ENCODE results near the gene PP2D1. TPM values are rescaled to one million over a fixed set of nuclear protein-coding genes. Genes with fewer than 3 reads are reported as not detected.

PP2D1 gene
- total RNA-seq, 2 experiments from 2014 or later, result not detected

GRCh38 chr3:20052851-20053250, 40.8 kb upstream of the PP2D1 start:
- peaks cover 59% of the 10 kb centered on the region for H3K4me1 ChIP-seq (ENCODE audit: insufficient read depth, low read length, poor library complexity, severe bottlenecking)
- POLR2A ChIA-PET, result interaction anchor here (0.6 to 1.3 kb wide), 3 partner anchors 24 to 133 kb away, joined by 3 to 4 read pairs (median 4); no protein-coding TSS in a partner anchor

GRCh38 chr3:20051123-20051806, 39.2 kb upstream of the PP2D1 start:
- no peaks in the 10 kb centered on the region for H3K9me2 ChIP-seq (ENCODE audit: insufficient read depth, low read length)
- intact Hi-C loops (cut with micrococcal nuclease; ENCODE audit: unreplicated experiment), result no loop called here
- no peaks in the 10 kb centered on the region for H3K9me3 ChIP-seq (ENCODE audit: low read length)
- H3K4me2 ChIP-seq (ENCODE audit: low read length), result no peak overlapping the region
- no peak for TF ChIP-seq CTCF (conservative IDR thresholded peaks at IDR 0.05; ENCODE audit: low read length)
- no peak for TF ChIP-seq EZH2phosphoT487 (IDR thresholded peaks at IDR 0.05; ENCODE audit: borderline replicate concordance, low read depth, low read length)
- H3K4me1 ChIP-seq (ENCODE audit: insufficient read depth, low read length, poor library complexity, severe bottlenecking), result peaks cover 66% of the 10 kb centered on the region
- H3K36me3 ChIP-seq (ENCODE audit: insufficient read depth, low read length), result no peaks in the 10 kb centered on the region
- no peak for DNase-seq (ENCODE audit: low spot score)
- no TSS peak for BruUV-seq (replicated peaks)
- ChIA-PET CTCF (ENCODE audit: unreplicated experiment) (no interaction called here), POLR2A (interaction anchor here (0.7 to 1.8 kb wide), 7 partner anchors 8 to 136 kb away, joined by 3 to 6 read pairs (median 4); partner anchors contain the start of gene KAT2B)
- H4K20me1 ChIP-seq (ENCODE audit: insufficient read depth, low read length), result no peaks in the 10 kb centered on the region
- H3K79me2 ChIP-seq (ENCODE audit: insufficient read depth, low read depth, low read length), result peaks cover 73% of the 10 kb centered on the region
- no peak overlapping the region for H3K27ac ChIP-seq (ENCODE audit: low read depth, low read length, poor library complexity, severe bottlenecking)
- no peak overlapping the region for H2AFZ ChIP-seq (ENCODE audit: low read length)
- H3K4me3 ChIP-seq (ENCODE audit: low read depth, low read length, poor library complexity, severe bottlenecking), result no peak overlapping the region

More at GRCh38 chr3:20052851-20053250, 40.8 kb upstream of the PP2D1 start:
- Histone ChIP-seq H2AFZ (ENCODE audit: low read length) (no peak overlapping the region), H4K20me1 (ENCODE audit: insufficient read depth, low read length) (no peaks in the 10 kb centered on the region), H3K36me3 (ENCODE audit: insufficient read depth, low read length) (no peaks in the 10 kb centered on the region), H3K4me3 (ENCODE audit: low read depth, low read length, poor library complexity, severe bottlenecking) (no peak overlapping the region), H3K79me2 (ENCODE audit: insufficient read depth, low read depth, low read length) (peaks cover 70% of the 10 kb centered on the region; the same call in 1 of the 2 replicates), H3K9me2 (ENCODE audit: insufficient read depth, low read length) (no peaks in the 10 kb centered on the region), H3K4me2 (ENCODE audit: low read length) (no peak overlapping the region), H3K9me3 (ENCODE audit: low read length) (no peaks in the 10 kb centered on the region), H3K27ac (ENCODE audit: low read depth, low read length, poor library complexity, severe bottlenecking) (no peak overlapping the region)
- no peak for DNase-seq (ENCODE audit: low spot score)
- TF ChIP-seq EZH2phosphoT487 (IDR thresholded peaks at IDR 0.05; ENCODE audit: borderline replicate concordance, low read depth, low read length) (no peak), CTCF (conservative IDR thresholded peaks at IDR 0.05; ENCODE audit: low read length) (no peak)
- intact Hi-C loops (cut with micrococcal nuclease; ENCODE audit: unreplicated experiment), result no loop called here
- CTCF ChIA-PET (ENCODE audit: unreplicated experiment), result no interaction called here
- no TSS peak for BruUV-seq (replicated peaks)

Measured in OCI-LY7 (cell line).